ENCODE results near the gene GPR62.

The GPR62 gene

GRCh38 chr3:52005571-52005986 is 50.4 kb downstream of the GPR62 start:
- H3K27ac ChIP-seq: peak overlapping the region; percentile 58
- peak; percentile 25 for DNase-seq (ENCODE audit: low spot score)
- ChIA-PET CTCF (interaction anchor here (1.0 kb wide), 1 partner anchor 48 kb away, joined by 4 read pairs; no protein-coding TSS in a partner anchor), POLR2A (ENCODE audit: low non-redundant PET) (interaction anchor here (1.0 kb wide), 1 partner anchor 10 kb away, joined by 3 read pairs; the partner anchor contains the start of gene RPL29)
- no peak for TF ChIP-seq CTCF (conservative IDR thresholded peaks at IDR 0.05; ENCODE audit: low read depth)

- no peak for TF ChIP-seq CTCF (conservative IDR thresholded peaks at IDR 0.05; ENCODE audit: low read depth)
- H3K27ac ChIP-seq: peak overlapping the region; percentile 58
- POLR2A ChIA-PET (ENCODE audit: low non-redundant PET): interaction anchor here (1.0 kb wide), 2 partner anchors 10 to 49 kb away, joined by 3 read pairs; partner anchors contain the start of gene RPL29
- CTCF ChIA-PET: interaction anchor here (1.0 kb wide), 1 partner anchor 47 kb away, joined by 4 read pairs; no protein-coding TSS in a partner anchor
- DNase-seq (ENCODE audit: low spot score): no peak
Observed at GRCh38 chr3:52006017-52006819, 51.0 kb downstream of the GPR62 start.

- CTCF ChIA-PET: no interaction called here
- peak overlapping the region; percentile 58 for H3K27ac ChIP-seq
- POLR2A ChIA-PET (ENCODE audit: low non-redundant PET): interaction anchor here (1.0 kb wide), 1 partner anchor 49 kb away, joined by 3 read pairs; no protein-coding TSS in a partner anchor
- no peak for DNase-seq (ENCODE audit: low spot score)
- no peak for TF ChIP-seq CTCF (conservative IDR thresholded peaks at IDR 0.05; ENCODE audit: low read depth)
Observed at GRCh38 chr3:52006820-52007133, 51.6 kb downstream of the GPR62 start.

Measured in RWPE1 (cell line).